DMS114 treated with DMSO at 0.1 percent for 48 hours (cell line): Measurements from ENCODE around the gene CIAO1.
"Not testable (repeated sequence)": the region's sequence is repeated elsewhere in the genome, so short reads cannot be mapped to it uniquely, and the experiment has no call there.

ENCODE experiments used
- DNase-seq: peaks from one replicate; lab custom pipeline; 2025; ENCODE audit not compliant: unreplicated experiment; lab: John Stamatoyannopoulos, UW

Gene CIAO1

GRCh38 chr2:96274355-96275056 lies 8.5 kb downstream of the CIAO1 start:
- DNase-seq, result no peak

- no peak for DNase-seq
Observed at GRCh38 chr2:96276787-96277499, 10.9 kb downstream of the CIAO1 start.

GRCh38 chr2:96287273-96287856 lies 21.3 kb downstream of the CIAO1 start:
- DNase-seq, result no peak

- no peak for DNase-seq
Observed at GRCh38 chr2:96291751-96292150, 25.7 kb downstream of the CIAO1 start.

- not testable (repeated sequence) for DNase-seq
Observed at GRCh38 chr2:96294271-96294670, 28.2 kb downstream of the CIAO1 start.

- no peak for DNase-seq
Observed at GRCh38 chr2:96296925-96297324, 30.9 kb downstream of the CIAO1 start.

- DNase-seq, result no peak
Observed at GRCh38 chr2:96301865-96302264, 35.8 kb downstream of the CIAO1 start.

- DNase-seq, result no peak
Observed at GRCh38 chr2:96304606-96305005, 38.6 kb downstream of the CIAO1 start.

GRCh38 chr2:96305091-96305978 lies 39.3 kb downstream of the CIAO1 start, which contains the start of gene SNRNP200:
Gene SNRNP200 (minus strand): TSS chr2:96305546. CDS start chr2:96305437, 109 bp downstream.
- DNase-seq, result peak; percentile 87

- DNase-seq, result no peak
Observed at GRCh38 chr2:96305979-96306308, 39.9 kb downstream of the CIAO1 start.

GRCh38 chr2:96306370-96306769 lies 40.3 kb downstream of the CIAO1 start:
- DNase-seq, result no peak

GRCh38 chr2:96308248-96308647 lies 42.2 kb downstream of the CIAO1 start:
- DNase-seq, result no peak

- no peak for DNase-seq
Observed at GRCh38 chr2:96315005-96315399, 49.0 kb downstream of the CIAO1 start.

- no peak for DNase-seq
Observed at GRCh38 chr2:96315400-96316071, 49.5 kb downstream of the CIAO1 start.

GRCh38 chr2:96316999-96317398 lies 51.0 kb downstream of the CIAO1 start:
- DNase-seq, result no peak

GRCh38 chr2:96317584-96317997 lies 51.6 kb downstream of the CIAO1 start:
- DNase-seq, result no peak

GRCh38 chr2:96318723-96319122 lies 52.7 kb downstream of the CIAO1 start:
- no peak for DNase-seq

GRCh38 chr2:96319396-96319795 lies 53.4 kb downstream of the CIAO1 start:
- no peak for DNase-seq

- DNase-seq, result no peak
Observed at GRCh38 chr2:96320326-96320725, 54.3 kb downstream of the CIAO1 start.

GRCh38 chr2:96320728-96321622 lies 55.0 kb downstream of the CIAO1 start:
- peak; percentile 55 for DNase-seq
